ENCODE results near the gene MAP4K4.

MAP4K4 gene

DNA sequence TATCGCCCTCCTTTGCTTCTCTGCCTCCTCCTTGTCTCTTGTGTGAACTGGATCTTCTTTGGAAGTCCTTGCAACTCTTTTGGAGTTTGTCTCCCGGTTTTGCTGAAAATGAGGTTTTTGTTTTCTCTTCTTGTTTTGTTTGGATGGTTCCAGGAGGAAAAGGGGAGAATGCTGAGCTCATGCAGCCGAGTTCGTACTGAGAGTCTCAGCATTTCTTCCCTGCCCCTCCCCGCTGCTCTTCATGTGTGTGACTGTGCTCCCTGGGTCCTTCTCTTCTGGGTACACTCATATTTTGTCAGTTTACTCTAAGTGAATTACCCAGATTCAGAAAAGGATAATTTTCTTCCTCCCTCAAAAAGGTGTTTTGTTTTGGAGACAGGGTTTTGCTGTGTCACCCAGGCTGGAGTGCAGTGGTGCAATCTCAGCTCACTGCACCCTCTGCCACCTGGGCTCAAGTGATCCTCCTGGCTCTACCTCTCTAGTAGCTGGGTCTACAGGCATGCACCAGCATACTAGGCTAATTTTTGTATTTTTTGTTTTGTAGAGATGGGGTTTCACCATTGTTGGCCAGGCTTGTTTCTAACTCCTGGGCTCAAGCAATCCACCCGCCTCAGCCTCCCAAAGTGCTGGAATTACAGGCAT, 151.4 kb downstream of the MAP4K4 start:
- Histone ChIP-seq H3K9me3 (ENCODE audit: insufficient read depth, low read length, severe bottlenecking) (no peaks in the 10 kb centered on the region), H4K20me1 (ENCODE audit: insufficient read depth, low read length) (no peaks in the 10 kb centered on the region; the same call in 1 of the 2 replicates), H3K27me3 (ENCODE audit: insufficient read depth, low read length, poor library complexity) (no peaks in the 10 kb centered on the region), H3K9ac (ENCODE audit: low read depth, low read length) (no peak overlapping the region), H3K4me2 (ENCODE audit: insufficient read depth, low read length) (no peak overlapping the region), H2AFZ (ENCODE audit: low read depth, low read length) (no peak overlapping the region), H3K36me3 (ENCODE audit: insufficient read depth, low read length) (peaks cover 89% of the 10 kb centered on the region), H3K4me3 (ENCODE audit: low read depth in 1 of 2, low read length in 2 of 2) (no peak overlapping the region), H3K27ac (ENCODE audit: low read length) (no peak overlapping the region), H3K79me2 (ENCODE audit: insufficient read depth, low read length) (no peaks in the 10 kb centered on the region), H3K4me1 (ENCODE audit: insufficient read depth, low read length) (no peaks in the 10 kb centered on the region)
- TF ChIP-seq EZH2 (IDR thresholded peaks at IDR 0.05; ENCODE audit: borderline replicate concordance, low read depth, low read length, severe bottlenecking): no peak
- TF ChIP-seq, protein P1, sequence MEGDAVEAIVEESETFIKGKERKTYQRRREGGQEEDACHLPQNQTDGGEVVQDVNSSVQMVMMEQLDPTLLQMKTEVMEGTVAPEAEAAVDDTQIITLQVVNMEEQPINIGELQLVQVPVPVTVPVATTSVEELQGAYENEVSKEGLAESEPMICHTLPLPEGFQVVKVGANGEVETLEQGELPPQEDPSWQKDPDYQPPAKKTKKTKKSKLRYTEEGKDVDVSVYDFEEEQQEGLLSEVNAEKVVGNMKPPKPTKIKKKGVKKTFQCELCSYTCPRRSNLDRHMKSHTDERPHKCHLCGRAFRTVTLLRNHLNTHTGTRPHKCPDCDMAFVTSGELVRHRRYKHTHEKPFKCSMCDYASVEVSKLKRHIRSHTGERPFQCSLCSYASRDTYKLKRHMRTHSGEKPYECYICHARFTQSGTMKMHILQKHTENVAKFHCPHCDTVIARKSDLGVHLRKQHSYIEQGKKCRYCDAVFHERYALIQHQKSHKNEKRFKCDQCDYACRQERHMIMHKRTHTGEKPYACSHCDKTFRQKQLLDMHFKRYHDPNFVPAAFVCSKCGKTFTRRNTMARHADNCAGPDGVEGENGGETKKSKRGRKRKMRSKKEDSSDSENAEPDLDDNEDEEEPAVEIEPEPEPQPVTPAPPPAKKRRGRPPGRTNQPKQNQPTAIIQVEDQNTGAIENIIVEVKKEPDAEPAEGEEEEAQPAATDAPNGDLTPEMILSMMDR (IDR thresholded peaks at IDR 0.05; ENCODE audit: borderline replicate concordance, extremely low read depth, low read length, poor library complexity, severe bottlenecking): no peak
- ATAC-seq (ENCODE audit: insufficient read depth, low read depth) (no peak), DNase-seq (no peak)

DNA sequence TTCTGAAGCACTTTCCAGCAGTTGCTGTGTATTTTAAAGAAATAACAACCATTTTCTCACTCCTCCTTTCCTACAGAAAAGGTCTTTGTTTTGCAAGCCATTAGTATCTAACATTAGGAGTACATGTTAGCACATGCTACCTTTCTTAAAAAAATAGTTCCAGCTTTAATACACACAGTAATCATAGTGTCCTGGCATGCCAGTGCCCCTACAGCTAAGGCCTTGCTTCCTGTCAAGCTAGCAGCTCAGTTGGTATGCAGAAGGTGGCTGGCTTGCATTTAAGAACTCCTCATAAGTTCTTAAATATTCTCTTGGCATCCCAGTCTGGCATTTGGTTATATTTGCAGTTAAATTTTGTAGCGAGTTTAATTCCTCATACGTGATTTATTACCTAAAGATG, 152.9 kb downstream of the MAP4K4 start:
- H3K79me2 ChIP-seq (ENCODE audit: insufficient read depth, low read length): no peaks in the 10 kb centered on the region
- H3K27me3 ChIP-seq (ENCODE audit: insufficient read depth, low read length, poor library complexity): no peaks in the 10 kb centered on the region
- ATAC-seq (ENCODE audit: insufficient read depth, low read depth) (no peak), DNase-seq (no peak)
- H4K20me1 ChIP-seq (ENCODE audit: insufficient read depth, low read length): no peaks in the 10 kb centered on the region; the same call in 1 of the 2 replicates
- no peak overlapping the region for H3K9ac ChIP-seq (ENCODE audit: low read depth, low read length)
- no peaks in the 10 kb centered on the region for H3K9me3 ChIP-seq (ENCODE audit: insufficient read depth, low read length, severe bottlenecking)
- H3K4me3 ChIP-seq (ENCODE audit: low read depth in 1 of 2, low read length in 2 of 2): no peak overlapping the region
- no peak for TF ChIP-seq EZH2 (IDR thresholded peaks at IDR 0.05; ENCODE audit: borderline replicate concordance, low read depth, low read length, severe bottlenecking)
- TF ChIP-seq, protein P1 (IDR thresholded peaks at IDR 0.05; ENCODE audit: borderline replicate concordance, extremely low read depth, low read length, poor library complexity, severe bottlenecking): no peak
- no peak overlapping the region for H3K4me2 ChIP-seq (ENCODE audit: insufficient read depth, low read length)
- no peaks in the 10 kb centered on the region for H3K4me1 ChIP-seq (ENCODE audit: insufficient read depth, low read length)
- H2AFZ ChIP-seq (ENCODE audit: low read depth, low read length): no peak overlapping the region
- H3K36me3 ChIP-seq (ENCODE audit: insufficient read depth, low read length): peaks cover 89% of the 10 kb centered on the region
- no peak overlapping the region for H3K27ac ChIP-seq (ENCODE audit: low read length)

DNA sequence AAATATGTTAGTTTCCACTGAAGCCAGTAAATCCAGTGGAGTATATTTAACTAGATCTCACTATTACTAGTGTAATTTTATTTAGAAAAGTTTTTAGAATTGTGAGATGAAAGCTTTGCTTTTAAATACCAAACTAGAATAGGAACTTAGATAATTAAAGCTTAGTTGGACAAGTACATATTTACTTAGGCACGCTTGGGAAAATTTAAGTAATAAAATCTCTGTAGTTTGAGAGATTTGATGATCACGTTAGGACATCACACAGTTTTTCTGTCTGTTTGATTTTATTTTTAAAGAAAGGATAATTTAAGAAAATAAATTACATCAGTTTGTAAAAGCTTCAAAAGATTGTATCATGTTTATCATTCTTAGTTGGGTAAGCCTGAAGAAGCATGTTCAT, 153.5 kb downstream of the MAP4K4 start:
- Histone ChIP-seq H3K9ac (ENCODE audit: low read depth, low read length) (no peak overlapping the region), H3K27me3 (ENCODE audit: insufficient read depth, low read length, poor library complexity) (no peaks in the 10 kb centered on the region), H4K20me1 (ENCODE audit: insufficient read depth, low read length) (no peaks in the 10 kb centered on the region; the same call in 1 of the 2 replicates), H3K4me3 (ENCODE audit: low read depth in 1 of 2, low read length in 2 of 2) (no peak overlapping the region), H3K4me2 (ENCODE audit: insufficient read depth, low read length) (no peak overlapping the region), H2AFZ (ENCODE audit: low read depth, low read length) (no peak overlapping the region), H3K9me3 (ENCODE audit: insufficient read depth, low read length, severe bottlenecking) (no peaks in the 10 kb centered on the region), H3K27ac (ENCODE audit: low read length) (no peak overlapping the region), H3K79me2 (ENCODE audit: insufficient read depth, low read length) (no peaks in the 10 kb centered on the region), H3K4me1 (ENCODE audit: insufficient read depth, low read length) (no peaks in the 10 kb centered on the region), H3K36me3 (ENCODE audit: insufficient read depth, low read length) (peaks cover 89% of the 10 kb centered on the region)
- TF ChIP-seq, protein P1 (IDR thresholded peaks at IDR 0.05; ENCODE audit: borderline replicate concordance, extremely low read depth, low read length, poor library complexity, severe bottlenecking): no peak
- TF ChIP-seq EZH2 (IDR thresholded peaks at IDR 0.05; ENCODE audit: borderline replicate concordance, low read depth, low read length, severe bottlenecking): no peak
- DNase-seq (no peak), ATAC-seq (ENCODE audit: insufficient read depth, low read depth) (no peak)

Data from DND-41 (cell line).